ENCODE measurements around the gene IGF1R. TPM values are rescaled to one million over a fixed set of nuclear protein-coding genes. Genes with fewer than 3 reads are reported as not detected.

Gene IGF1R
- total and polyA plus RNA-seq, 7 donors: 1.2 to 130 (median 39.6) TPM

GRCh38 chr15:98907927-98908471, 259.7 kb downstream of the IGF1R start:
- 86 to 89% methylated on average over 4 of the region's 4 CpGs for WGBS, 2 donors
- no peak for DNase-seq
- Histone ChIP-seq H3K36me3 (peaks cover 11 to 38% (median 13%) of the 10 kb centered on the region in 4 donors), H3K9me3 (no peaks in the 10 kb centered on the region), H3K27ac (peak overlapping the region in 3 of 4 donors; percentile 51 to 84 (median 62)), H3K4me1 (peaks cover 0 to 43% (median 34%) of the 10 kb centered on the region in 4 donors), H3K4me3 (no peak overlapping the region), H3K27me3 (no peaks in the 10 kb centered on the region)
- intact Hi-C loops (cut with DNase I): no loop called here
- TF ChIP-seq POLR2A (IDR thresholded peaks at IDR 0.05) (no peak), EP300 (IDR thresholded peaks at IDR 0.05) (no peak), CTCF (IDR thresholded peaks at IDR 0.05) (no peak), POLR2AphosphoS5 (IDR thresholded peaks at IDR 0.05) (no peak)

- H3K9me3 ChIP-seq: no peaks in the 10 kb centered on the region
- no peaks in the 10 kb centered on the region for H3K27me3 ChIP-seq
- 92% methylated on average over 21 of the region's 21 CpGs for WGBS, 2 donors
- H3K27ac ChIP-seq: peak overlapping the region in 1 of 4 donors; percentile 27
- H3K4me1 ChIP-seq: peaks cover 0 to 46% (median 41%) of the 10 kb centered on the region in 4 donors
- no peak for DNase-seq
- H3K36me3 ChIP-seq: peaks cover 19 to 53% (median 25%) of the 10 kb centered on the region in 4 donors
- no peak overlapping the region for H3K4me3 ChIP-seq
- TF ChIP-seq POLR2AphosphoS5 (IDR thresholded peaks at IDR 0.05) (no peak), POLR2A (IDR thresholded peaks at IDR 0.05) (no peak), CTCF (IDR thresholded peaks at IDR 0.05) (no peak), EP300 (IDR thresholded peaks at IDR 0.05) (no peak)
- intact Hi-C loops (cut with DNase I): no loop called here
Measured at GRCh38 chr15:98909968-98910885, 261.9 kb downstream of the IGF1R start.

GRCh38 chr15:98914626-98915025, 266.3 kb downstream of the IGF1R start:
- 72 to 76% methylated on average over 7 of the region's 7 CpGs for WGBS, 2 donors
- Histone ChIP-seq H3K9me3 (no peaks in the 10 kb centered on the region), H3K4me3 (no peak overlapping the region), H3K4me1 (peaks cover 0 to 20% (median 19%) of the 10 kb centered on the region in 4 donors), H3K36me3 (peaks cover 19 to 87% (median 47%) of the 10 kb centered on the region in 4 donors), H3K27ac (peak overlapping the region in 2 of 4 donors; percentile 45 to 63), H3K27me3 (no peaks in the 10 kb centered on the region)
- TF ChIP-seq EP300 (IDR thresholded peaks at IDR 0.05) (no peak), POLR2AphosphoS5 (IDR thresholded peaks at IDR 0.05) (peak in 2 of 4 donors; percentile 44 to 62)
- DNase-seq: peak; percentile 81
- intact Hi-C loops (cut with DNase I): no loop called here

- H3K4me1 ChIP-seq: peaks cover 0 to 20% (median 19%) of the 10 kb centered on the region in 4 donors
- H3K27ac ChIP-seq: no peak overlapping the region
- H3K36me3 ChIP-seq: peaks cover 10 to 76% (median 42%) of the 10 kb centered on the region in 4 donors
- TF ChIP-seq POLR2AphosphoS5 (IDR thresholded peaks at IDR 0.05) (no peak), EP300 (IDR thresholded peaks at IDR 0.05) (no peak), CTCF (IDR thresholded peaks at IDR 0.05) (no peak), POLR2A (IDR thresholded peaks at IDR 0.05) (no peak)
- intact Hi-C loops (cut with DNase I): no loop called here
- WGBS, 2 donors: 93 to 95% methylated on average over 8 of the region's 8 CpGs
- H3K4me3 ChIP-seq: no peak overlapping the region
- H3K27me3 ChIP-seq: no peaks in the 10 kb centered on the region
- peak; percentile 46 for DNase-seq
- H3K9me3 ChIP-seq: no peaks in the 10 kb centered on the region
Measured at GRCh38 chr15:98916826-98917225, 268.5 kb downstream of the IGF1R start.

- no peaks in the 10 kb centered on the region for H3K27me3 ChIP-seq
- H3K36me3 ChIP-seq: peaks cover 14 to 76% (median 41%) of the 10 kb centered on the region in 4 donors
- WGBS, 2 donors: 85 to 93% methylated on average over 3 of the region's 3 CpGs
- H3K9me3 ChIP-seq: no peaks in the 10 kb centered on the region
- no peak overlapping the region for H3K27ac ChIP-seq
- DNase-seq: no peak
- intact Hi-C loops (cut with DNase I): no loop called here
- H3K4me3 ChIP-seq: no peak overlapping the region
- peaks cover 0 to 20% (median 19%) of the 10 kb centered on the region in 4 donors for H3K4me1 ChIP-seq
- TF ChIP-seq POLR2A (IDR thresholded peaks at IDR 0.05) (no peak), EP300 (IDR thresholded peaks at IDR 0.05) (no peak), CTCF (IDR thresholded peaks at IDR 0.05) (no peak), POLR2AphosphoS5 (IDR thresholded peaks at IDR 0.05) (no peak)
Measured at GRCh38 chr15:98917417-98917816, 269.1 kb downstream of the IGF1R start.
